Fibroblast of lung (primary cell): Measurements from ENCODE around the gene TAGLN2.

Experiments used
- EZH2 ChIP-seq: IDR thresholded peaks from 2 replicates; pipeline ENCODE4 v1.5.1; 2012; ENCODE audit warnings: low read length, control low read depth, mild to moderate bottlenecking; ENCODE audit errors: missing control alignments
- TF ChIP-seq, protein P1 (sequence below), 2 donors: IDR thresholded peaks in 1 of 2; conservative IDR thresholded peaks in 1 of 2; 1 replicate in 1 of 2; 2 replicates in 1 of 2; pipeline ENCODE4 v1.5.1; 2011 to 2012; ENCODE audit warnings: low read length in 2 of 2, control low read depth in 1 of 2, inconsistent platforms in 1 of 2, low read depth in 1 of 2, mild to moderate bottlenecking in 1 of 2

GRCh38 chr1:159870704-159871103, 54.6 kb downstream of the TAGLN2 start:
- TF ChIP-seq, protein P1, sequence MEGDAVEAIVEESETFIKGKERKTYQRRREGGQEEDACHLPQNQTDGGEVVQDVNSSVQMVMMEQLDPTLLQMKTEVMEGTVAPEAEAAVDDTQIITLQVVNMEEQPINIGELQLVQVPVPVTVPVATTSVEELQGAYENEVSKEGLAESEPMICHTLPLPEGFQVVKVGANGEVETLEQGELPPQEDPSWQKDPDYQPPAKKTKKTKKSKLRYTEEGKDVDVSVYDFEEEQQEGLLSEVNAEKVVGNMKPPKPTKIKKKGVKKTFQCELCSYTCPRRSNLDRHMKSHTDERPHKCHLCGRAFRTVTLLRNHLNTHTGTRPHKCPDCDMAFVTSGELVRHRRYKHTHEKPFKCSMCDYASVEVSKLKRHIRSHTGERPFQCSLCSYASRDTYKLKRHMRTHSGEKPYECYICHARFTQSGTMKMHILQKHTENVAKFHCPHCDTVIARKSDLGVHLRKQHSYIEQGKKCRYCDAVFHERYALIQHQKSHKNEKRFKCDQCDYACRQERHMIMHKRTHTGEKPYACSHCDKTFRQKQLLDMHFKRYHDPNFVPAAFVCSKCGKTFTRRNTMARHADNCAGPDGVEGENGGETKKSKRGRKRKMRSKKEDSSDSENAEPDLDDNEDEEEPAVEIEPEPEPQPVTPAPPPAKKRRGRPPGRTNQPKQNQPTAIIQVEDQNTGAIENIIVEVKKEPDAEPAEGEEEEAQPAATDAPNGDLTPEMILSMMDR (conservative IDR thresholded peaks at IDR 0.05 in 1 of 2, IDR thresholded peaks at IDR 0.05 in 1 of 2; ENCODE audit: low read depth in 1 of 2, low read length in 2 of 2) = no peak
- no peak for TF ChIP-seq EZH2
